NCI-H1105 treated with DMSO at 0.1 percent for 48 hours (cell line): Measurements from ENCODE around the gene NAP1L4.

Experiments used
- DNase-seq: peaks from one replicate; lab custom pipeline; 2025; lab: John Stamatoyannopoulos, UW

NAP1L4 gene

GRCh38 chr11:2904153-2905052 lies 87.7 kb downstream of the NAP1L4 start:
- no peak for DNase-seq

DNA sequence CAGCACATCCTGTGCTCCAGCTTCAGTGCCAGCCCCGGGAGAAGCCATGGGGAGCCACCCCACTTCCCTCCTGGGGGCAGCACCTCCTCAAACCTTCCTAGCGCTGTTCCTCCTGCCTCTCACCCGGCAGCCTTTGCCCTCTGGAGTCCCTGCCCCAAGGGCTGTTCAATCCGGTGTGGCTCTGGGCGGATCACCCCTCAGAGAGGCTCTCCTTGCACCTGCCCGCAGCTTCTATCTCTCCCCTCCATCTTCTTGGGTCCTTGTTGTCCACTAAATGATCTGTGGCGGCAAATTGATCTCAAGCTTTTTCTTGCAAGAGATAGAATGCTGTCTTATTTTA lies 88.5 kb downstream of the NAP1L4 start:
- no peak for DNase-seq

DNA sequence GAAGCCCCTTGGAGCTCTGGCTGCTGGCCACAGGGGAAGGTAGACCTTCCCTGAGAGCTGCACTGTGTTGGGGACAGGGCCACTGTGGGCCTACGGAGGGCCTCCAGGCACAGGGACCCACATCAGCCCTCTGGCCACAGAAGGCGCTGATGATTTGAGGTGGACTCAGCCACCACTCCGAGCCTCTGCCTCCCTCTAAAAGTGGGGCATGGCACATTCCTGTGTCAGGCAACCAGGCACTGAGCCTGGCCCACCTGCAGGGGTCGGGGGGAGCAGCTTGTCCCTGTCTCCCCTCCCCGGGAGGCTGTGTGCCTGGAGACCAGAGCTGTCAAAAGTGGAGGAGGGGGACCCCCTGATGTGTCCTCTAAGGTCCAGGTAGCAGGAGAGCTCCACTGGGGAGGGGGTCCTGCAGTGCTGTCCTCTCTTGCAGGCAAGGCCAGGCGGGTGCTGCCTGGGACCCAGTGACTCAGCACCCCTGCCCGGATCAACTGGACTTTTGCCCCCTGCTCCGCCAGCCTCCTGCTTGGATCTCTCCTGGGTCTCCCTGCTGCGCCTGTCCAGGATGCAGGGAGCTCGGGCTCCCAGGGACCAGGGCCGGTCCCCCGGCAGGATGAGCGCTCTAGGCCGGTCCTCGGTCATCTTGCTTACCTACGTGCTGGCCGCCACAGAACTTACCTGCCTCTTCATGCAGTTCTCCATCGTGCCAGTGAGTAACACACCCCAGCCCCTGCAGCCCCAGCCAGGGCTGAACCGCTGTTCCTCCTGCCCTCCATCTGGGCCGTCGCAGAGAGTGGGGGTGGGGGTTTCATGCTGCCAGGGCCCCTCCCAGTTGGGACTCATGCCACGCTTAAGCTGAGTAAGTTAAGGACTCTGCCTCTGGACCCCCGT lies 89.1 kb downstream of the NAP1L4 start:
- no peak for DNase-seq

DNA sequence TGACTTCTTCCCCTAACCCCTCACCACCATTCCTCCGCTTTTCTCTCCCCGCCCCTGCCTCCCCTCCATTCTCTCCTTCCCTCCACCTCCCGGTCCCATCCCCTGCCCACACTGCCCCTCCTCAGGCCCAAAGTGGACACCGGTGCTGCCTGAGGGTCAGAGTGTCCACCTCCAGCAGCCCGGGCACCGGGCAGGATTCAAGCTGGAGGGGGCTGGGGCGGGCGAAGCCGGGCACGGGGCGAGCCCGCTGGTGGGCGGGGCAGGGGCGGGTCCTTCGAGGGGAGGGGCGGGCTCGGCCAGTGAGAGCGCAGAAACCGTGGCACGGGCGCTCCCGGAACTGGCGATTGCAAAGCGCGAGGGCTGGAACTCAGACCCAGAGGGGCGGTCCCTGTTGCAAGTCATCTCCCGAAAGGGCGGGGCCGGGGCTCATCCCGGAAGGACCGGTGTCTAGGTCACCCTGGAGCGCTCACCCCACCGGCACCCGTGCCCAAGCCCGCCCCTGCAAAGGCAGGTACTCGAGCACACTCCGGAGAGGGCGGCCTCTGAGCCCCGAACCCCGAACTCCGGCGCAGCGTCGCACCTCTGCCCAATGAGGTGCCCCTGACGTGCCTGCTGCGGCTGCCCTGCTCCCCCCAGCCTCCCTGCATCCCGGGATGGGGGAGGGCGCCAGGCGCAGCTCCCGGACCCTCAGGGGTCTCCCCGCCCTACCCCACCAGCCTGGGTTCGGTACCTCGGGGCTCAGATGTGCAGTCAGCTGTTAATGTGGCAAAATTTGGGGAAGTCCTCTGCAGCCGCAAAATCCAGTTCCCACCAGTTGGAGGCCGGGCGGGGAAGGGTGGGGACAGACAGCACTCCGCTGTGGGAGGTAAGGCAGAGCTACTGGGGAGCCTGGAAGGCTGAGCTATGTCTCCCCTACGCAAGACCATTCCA lies 90.0 kb downstream of the NAP1L4 start:
- peak; percentile 91 for DNase-seq

- DNase-seq, result no peak
Observed at GRCh38 chr11:2901196-2901796, 90.8 kb downstream of the NAP1L4 start.

- DNase-seq, result no peak
Observed at GRCh38 chr11:2899080-2899783, 92.9 kb downstream of the NAP1L4 start.

- no peak for DNase-seq
Observed at GRCh38 chr11:2898366-2899079, 93.6 kb downstream of the NAP1L4 start.

DNA sequence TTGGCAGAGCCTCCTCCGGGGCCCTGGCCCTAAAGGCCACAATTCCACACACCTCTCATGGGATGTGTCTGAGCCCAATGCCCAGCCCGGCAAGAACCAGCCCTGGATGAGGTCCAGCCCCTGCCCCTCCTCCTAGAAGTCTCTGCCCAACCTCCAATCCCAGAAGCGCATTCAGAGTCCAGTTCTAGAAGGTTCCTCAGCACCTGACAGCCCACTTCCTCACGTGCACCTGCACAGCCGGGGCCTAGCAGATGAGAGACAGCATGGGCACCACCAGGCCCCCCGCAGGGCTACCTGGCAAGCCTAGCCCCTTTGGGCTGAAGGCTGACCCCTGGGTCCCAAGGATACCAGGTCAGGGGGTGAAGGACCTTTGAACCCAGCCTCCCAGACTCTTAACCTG lies 95.1 kb downstream of the NAP1L4 start:
- DNase-seq, result no peak

DNA sequence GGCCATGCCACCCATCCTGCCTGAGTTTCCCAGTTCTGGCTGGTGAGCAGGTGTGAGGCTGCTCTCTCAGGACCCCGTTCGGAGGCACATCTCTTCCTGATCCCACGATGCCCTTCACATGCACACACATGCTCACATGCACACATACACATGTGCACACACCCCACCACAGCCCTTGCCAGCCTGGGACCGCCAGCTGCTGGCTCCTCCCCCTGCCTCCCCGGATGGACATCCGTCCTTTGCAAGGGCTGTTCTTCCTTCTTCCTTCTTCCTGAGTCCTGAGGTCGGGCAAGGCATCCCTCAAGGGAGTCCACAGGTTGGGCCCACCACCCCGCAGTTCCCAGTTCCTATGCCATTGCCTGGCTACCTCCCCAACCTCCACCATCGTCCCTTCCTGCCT lies 96.1 kb downstream of the NAP1L4 start:
- no peak for DNase-seq
